GM12892 (cell line): Measurements from ENCODE around the gene SIGLEC7.

Source experiments
- DNase-seq: peaks from one replicate; pipeline ENCODE4 v3.0.0; 2011; ENCODE audit not compliant: insufficient read length
- FAIRE-seq: peaks from 2 replicates; lab custom pipeline; 2011; peaks lifted over from hg19 to GRCh38; lab: Jason Lieb, UNC
- POLR2A ChIP-seq: IDR thresholded peaks from 2 replicates; pipeline ENCODE4 v1.6.1; 2011; ENCODE audit warnings: low read depth, low read length, control low read depth
- POLR2AphosphoS5 ChIP-seq: IDR thresholded peaks from 2 replicates; pipeline ENCODE4 v1.6.1; 2011; ENCODE audit warnings: low read depth, low read length, control low read depth
- TAF1 ChIP-seq: IDR thresholded peaks from 2 replicates; pipeline ENCODE4 v1.6.1; 2011; ENCODE audit warnings: low read depth, mild to moderate bottlenecking, control low read depth, low read length, borderline replicate concordance

The SIGLEC7 gene

DNA sequence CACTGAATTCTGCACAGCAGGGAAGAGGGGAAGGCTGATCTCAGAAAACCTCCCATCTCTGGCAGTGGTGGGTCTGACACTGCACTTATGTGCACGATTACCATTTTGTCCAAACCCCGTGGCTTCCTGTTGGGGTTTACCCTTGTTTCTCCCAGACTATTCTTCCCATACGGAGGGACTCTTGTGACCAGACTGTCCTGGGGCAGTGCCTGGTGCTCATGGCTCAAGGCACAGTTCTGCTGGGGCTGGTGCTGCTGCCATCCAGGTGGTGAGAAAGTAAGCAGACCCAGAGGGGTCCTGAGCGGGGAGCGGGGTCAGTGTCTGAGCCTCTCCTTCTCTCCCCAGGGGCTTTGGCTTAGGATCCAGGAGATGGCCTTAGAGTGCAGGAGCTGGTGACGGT lies 22.5 kb upstream of the SIGLEC7 start:
- no peak for FAIRE-seq
- no peak for TF ChIP-seq TAF1
- no peak for TF ChIP-seq POLR2A
- no peak for TF ChIP-seq POLR2AphosphoS5
- no peak for DNase-seq

DNA sequence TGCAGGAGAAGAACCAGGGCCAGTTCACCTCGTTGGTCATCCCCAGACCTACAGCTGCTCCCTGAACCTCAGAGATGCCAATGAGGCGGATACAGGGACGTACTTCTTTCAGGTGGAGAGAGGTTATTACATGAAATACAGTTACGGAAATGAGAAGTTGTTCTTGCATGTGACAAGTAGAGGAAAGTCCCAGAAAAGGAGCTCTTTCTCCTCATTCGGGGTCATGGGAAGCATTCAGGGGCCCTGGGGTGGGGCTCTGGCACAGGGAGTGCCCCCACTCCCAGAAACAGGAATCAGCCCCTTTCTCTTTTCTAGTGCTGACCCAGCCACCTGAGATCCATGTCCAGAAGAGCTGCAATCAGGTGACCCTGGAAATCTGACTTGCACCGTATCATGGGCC lies 21.9 kb upstream of the SIGLEC7 start:
- no peak for DNase-seq
- no peak for TF ChIP-seq TAF1
- no peak for TF ChIP-seq POLR2AphosphoS5
- no peak for TF ChIP-seq POLR2A
- FAIRE-seq = no peak

DNA sequence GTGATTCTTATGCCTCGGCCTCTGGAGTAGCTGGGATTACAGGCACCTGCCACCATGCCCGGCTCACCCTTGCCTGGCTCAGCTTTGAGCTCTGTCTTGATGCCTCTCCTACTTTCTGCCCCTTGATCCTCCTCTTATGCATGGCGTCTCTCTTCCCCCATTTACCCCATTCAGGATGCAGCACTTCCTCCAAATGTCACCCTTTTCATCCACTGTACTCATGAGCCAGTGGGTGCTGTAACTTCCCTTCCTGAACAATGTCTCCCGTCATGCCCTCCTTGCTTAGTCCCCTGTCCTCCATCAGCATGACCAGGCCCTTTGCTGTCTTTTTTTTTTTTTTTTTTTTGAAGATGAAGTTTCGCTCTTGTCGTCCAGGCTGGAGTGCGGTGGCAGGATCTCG lies 20.8 kb upstream of the SIGLEC7 start:
- TF ChIP-seq POLR2A = no peak
- no peak for DNase-seq
- no peak for FAIRE-seq

DNA sequence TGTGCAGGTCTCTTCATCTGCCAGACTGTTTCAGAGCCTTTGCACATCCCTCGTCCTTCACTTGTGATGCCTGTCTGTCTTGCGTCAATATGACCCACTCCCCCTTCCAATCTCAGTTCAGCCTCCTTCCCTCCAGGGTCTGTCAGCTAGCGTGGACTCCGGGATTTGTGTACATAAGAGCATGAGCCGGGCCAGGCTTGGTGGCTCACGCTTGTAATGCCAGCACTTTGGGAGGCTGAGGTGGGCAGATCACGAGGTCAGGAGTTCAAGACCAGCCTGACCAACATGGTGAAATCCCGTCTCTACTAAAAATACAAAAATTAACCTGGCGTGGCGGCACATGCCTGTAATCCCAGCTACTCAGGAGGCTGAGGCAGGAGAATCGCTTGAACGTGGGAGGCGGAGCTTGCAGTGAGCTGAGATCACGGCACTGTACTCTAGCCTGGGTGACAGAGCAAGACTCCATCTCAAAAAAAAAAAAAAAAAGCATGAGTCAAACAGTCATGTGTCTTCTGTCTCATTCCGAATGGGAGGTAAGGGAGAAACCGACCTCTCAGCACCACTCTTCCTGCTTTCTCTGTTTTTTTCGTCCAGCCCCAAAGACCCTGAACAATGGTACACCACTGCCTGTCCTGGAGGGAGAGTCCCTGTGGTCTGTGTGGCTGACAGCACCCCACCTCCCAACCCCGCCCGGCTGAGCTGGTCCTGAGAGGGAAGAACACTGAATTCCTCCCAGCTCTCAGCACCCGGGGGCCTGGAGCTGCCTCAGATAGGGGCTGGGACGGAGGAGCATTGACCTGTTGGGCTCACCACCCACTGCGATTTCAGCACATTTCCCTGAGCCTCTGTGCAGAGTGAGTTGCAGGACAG lies 19.8 kb upstream of the SIGLEC7 start:
- TF ChIP-seq TAF1 (no peak), POLR2A (no peak), POLR2AphosphoS5 (no peak)
- FAIRE-seq (no peak), DNase-seq (no peak)

DNA sequence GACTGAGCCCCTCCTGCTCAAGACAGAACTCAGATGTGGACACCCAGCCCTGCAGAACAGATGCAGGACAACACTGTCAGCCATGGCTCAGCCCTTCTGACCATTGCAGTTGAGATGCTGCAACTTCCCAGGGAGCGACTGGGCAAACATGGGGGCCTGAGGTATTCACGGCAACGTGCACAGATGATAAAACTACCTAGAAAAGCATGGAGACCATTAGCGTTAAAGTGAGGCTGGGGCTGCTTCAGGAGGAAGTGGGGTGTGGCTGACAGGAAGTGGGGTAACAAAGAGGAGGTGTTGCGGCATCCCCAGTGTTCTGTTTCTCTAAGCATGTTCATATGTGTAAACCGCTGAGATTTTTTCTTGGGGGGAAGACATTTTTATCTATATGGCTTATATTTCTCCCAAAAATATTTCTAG lies 18.7 kb upstream of the SIGLEC7 start:
- TF ChIP-seq POLR2AphosphoS5 (no peak), TAF1 (no peak), POLR2A (no peak)
- FAIRE-seq (no peak), DNase-seq (no peak)

DNA sequence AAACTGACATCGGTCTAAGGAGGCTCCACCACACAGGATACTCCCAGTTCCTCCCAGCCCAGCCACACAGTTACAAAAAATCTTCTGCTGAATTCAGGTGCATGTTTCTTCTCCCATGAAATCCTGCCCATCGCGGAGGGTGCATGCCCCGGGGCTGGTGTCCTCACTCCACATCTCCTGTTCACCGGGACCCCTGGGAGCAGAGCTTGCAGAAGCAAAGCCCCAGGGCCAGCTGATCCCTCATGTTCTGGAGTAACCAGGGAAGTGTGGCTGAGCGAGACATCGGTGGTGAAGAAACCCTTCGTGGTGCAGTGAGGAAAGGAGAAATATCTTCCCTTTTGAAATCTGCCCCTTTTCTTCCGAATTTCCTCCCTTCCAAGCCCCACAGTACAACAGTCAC lies 18.3 kb upstream of the SIGLEC7 start:
- no peak for DNase-seq
- TF ChIP-seq POLR2AphosphoS5 (no peak), POLR2A (no peak), TAF1 (no peak)
- no peak for FAIRE-seq

DNA sequence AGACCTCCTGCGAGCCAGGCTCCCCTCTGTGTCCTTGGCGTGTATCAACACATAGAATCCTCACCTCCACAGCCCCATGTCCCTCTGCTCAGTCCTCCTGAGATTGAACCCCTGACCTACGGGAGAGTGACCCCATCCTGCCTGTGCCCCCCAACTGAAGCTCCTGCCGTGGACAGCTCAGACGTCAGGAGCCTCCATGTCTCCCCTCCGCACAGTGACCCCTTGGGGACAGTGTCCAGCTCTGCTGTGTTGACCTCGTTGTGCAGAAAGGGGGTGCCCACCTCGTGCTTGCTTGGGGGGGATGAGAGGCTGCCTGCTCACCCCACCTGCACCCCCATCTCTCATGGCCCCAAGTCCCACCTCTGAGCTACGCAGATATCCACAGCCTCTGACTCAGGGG lies 17.9 kb upstream of the SIGLEC7 start:
- DNase-seq (no peak), FAIRE-seq (no peak)
- TF ChIP-seq POLR2A = no peak
- no peak for TF ChIP-seq POLR2AphosphoS5
- TF ChIP-seq TAF1 = no peak

DNA sequence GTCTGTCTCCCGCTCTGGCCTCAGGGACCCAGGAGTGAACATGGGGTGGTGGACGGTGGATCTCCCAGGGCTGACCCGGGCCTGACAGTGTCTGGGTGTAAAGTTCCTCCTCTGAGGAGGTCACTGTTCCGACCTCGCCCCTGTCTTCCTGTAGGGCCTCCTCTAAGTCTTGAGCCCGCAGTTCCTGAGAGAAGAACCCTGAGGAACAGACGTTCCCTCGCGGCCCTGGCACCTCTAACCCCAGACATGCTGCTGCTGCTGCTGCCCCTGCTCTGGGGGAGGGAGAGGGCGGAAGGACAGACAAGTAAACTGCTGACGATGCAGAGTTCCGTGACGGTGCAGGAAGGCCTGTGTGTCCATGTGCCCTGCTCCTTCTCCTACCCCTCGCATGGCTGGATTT lies 17.4 kb upstream of the SIGLEC7 start, which contains the start of gene SIGLEC9:
TSS of gene SIGLEC9 (plus strand) at position 178 of the 400 bp plus-strand sequence. CDS start at position 247, 69 bp downstream.
- DNase-seq = no peak
- TF ChIP-seq POLR2A (no peak), POLR2AphosphoS5 (no peak), TAF1 (no peak)
- FAIRE-seq = no peak

DNA sequence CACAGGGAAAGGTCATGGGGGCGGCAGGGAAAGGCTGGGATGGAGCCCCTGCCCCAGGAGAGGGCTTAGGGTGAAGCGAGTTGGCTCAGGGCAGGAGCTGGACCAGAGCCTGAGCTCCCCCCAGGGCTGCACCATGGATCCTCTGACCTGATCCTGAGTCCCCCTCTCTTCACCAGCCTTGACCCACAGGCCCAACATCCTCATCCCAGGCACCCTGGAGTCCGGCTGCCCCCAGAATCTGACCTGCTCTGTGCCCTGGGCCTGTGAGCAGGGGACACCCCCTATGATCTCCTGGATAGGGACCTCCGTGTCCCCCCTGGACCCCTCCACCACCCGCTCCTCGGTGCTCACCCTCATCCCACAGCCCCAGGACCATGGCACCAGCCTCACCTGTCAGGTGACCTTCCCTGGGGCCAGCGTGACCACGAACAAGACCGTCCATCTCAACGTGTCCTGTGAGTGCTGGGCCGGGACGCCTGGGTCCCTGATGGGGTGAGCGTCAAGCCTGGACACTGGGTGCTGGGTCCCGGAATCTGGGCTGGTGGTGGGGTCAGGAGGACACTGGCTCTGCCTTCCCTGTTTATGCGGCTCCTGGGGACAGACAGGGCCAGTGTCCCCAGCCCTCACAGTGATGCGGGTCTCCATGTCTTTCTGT lies 16.6 kb upstream of the SIGLEC7 start:
- FAIRE-seq = no peak
- DNase-seq = no peak
- TF ChIP-seq POLR2AphosphoS5 = no peak
- no peak for TF ChIP-seq TAF1
- no peak for TF ChIP-seq POLR2A

DNA sequence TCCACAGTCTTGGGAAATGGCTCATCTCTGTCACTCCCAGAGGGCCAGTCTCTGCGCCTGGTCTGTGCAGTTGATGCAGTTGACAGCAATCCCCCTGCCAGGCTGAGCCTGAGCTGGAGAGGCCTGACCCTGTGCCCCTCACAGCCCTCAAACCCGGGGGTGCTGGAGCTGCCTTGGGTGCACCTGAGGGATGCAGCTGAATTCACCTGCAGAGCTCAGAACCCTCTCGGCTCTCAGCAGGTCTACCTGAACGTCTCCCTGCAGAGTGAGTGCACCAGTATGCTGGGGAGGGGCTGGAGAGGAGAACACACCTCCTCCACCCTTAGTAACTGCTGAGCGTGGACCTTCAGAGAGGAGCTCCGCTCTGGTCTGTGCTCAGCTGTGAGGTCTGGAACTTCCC lies 15.1 kb upstream of the SIGLEC7 start:
- FAIRE-seq = no peak
- DNase-seq = no peak
- no peak for TF ChIP-seq POLR2A
- TF ChIP-seq TAF1 = no peak
- no peak for TF ChIP-seq POLR2AphosphoS5

DNA sequence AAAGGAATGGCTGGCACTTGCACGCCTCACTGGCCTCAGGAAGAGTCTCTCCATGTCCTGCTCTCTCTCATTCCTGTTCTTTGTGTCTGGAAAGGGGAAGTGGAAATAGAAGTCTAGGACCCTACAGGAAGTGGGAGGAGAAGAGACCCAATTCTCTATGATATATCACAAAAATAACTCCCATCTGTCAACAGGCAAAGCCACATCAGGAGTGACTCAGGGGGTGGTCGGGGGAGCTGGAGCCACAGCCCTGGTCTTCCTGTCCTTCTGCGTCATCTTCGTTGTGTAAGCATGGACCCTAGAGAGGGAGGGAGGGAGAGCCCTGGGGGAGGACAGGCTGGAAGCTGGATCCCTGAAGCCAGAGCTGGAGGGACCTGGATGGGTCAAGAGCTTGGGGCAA lies 14.3 kb upstream of the SIGLEC7 start:
- DNase-seq (no peak), FAIRE-seq (peak; percentile 24)
- TF ChIP-seq POLR2AphosphoS5 (no peak), TAF1 (no peak), POLR2A (no peak)

DNA sequence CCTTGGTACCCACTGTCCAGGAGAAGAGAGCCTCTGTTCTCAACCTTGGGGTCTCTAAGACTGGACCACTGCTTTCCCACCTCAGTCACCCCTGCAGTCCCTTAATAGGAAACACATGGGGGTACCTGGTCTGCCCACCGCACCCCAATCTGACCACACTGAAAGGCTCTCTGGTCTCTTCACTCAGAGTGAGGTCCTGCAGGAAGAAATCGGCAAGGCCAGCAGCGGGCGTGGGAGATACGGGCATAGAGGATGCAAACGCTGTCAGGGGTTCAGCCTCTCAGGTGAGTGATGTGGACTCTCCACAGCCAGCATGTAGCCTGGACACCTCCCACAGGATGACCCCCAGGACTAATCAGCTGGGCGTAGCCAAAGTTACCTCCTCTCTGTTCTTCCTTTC lies 13.9 kb upstream of the SIGLEC7 start:
- DNase-seq (no peak), FAIRE-seq (no peak)
- TF ChIP-seq TAF1 (no peak), POLR2A (no peak), POLR2AphosphoS5 (no peak)

DNA sequence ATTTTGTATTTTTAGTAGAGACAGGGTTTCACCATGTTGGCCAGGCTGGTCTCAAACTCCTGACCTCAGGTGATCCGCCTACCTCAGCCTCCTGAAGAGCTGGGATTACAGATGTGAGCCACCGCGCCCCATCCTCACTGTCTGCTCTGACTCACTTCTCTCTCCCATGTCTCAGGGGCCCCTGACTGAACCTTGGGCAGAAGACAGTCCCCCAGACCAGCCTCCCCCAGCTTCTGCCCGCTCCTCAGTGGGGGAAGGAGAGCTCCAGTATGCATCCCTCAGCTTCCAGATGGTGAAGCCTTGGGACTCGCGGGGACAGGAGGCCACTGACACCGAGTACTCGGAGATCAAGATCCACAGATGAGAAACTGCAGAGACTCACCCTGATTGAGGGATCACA lies 12.4 kb upstream of the SIGLEC7 start:
- FAIRE-seq = no peak
- no peak for DNase-seq
- TF ChIP-seq POLR2AphosphoS5 (no peak), POLR2A (no peak), TAF1 (no peak)
